Activated CD4-positive, CD25-positive, alpha-beta regulatory T cell (primary cell): ENCODE measurements around the gene TANC1.

Experiments
- DNase-seq, 4 experiments: peaks; one replicate each; lab custom pipeline; 2025; lab: John Stamatoyannopoulos, UW

Gene TANC1

DNA sequence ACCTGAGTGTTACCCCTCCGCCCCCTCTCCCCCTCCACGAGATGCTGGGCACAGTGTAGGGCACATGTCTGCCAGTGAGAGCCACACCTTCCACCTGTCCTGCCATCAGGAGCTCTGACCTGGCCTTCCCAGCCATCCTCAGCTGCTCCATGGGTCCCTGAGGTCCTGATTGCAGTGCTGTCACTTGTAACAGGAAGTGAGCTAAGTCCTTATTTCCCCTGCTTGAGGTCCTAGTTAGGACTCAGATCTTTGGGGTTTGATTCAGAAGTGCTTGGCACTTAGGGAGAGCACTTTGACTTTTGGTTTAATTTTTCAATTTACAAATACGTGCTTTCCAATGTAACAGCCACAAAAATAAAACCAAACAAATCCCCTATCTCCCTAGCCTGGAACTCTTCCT, 192.5 kb downstream of the TANC1 start:
- no peak for DNase-seq

DNA sequence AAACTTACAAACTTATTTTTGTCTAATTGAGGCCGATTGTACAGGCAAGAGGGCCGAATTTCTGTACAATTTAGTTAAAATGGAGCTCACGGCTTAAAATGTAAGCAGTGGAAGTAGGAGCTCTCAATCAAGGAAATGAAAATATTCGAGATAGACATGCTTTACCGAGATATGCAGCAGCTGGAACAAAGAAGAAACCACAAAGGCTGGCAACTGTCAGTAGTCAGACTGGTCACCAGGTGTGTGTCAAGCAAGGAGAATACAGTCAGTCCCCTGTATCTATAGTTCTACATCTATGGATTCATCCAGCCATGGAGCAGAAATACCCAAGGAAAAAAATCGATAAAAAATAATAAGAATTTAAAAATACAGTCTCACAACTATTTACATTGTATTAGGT, 195.5 kb downstream of the TANC1 start:
- no peak for DNase-seq

DNA sequence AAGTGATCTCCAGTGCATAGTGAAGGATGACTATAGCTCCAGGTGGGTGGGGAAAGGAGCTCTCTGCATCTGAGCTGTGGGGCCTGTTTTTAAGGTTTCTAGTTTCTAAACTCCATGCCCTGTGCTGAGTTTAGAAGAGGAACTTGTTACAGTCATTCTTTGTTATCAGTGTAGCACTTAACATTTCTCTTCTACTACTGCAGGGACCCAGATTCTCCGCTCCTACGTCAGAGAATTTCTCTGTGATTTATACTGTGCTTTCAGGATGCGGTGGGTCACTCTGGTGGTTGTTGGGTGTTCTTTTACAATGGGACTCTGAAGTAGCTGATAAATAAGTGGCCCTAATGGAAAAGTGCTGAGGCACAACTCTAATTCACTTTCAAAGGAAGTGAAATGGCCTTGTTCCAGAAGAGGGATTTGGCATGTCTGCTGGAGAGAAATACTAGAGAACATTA, 196.0 kb downstream of the TANC1 start:
- no peak for DNase-seq

DNA sequence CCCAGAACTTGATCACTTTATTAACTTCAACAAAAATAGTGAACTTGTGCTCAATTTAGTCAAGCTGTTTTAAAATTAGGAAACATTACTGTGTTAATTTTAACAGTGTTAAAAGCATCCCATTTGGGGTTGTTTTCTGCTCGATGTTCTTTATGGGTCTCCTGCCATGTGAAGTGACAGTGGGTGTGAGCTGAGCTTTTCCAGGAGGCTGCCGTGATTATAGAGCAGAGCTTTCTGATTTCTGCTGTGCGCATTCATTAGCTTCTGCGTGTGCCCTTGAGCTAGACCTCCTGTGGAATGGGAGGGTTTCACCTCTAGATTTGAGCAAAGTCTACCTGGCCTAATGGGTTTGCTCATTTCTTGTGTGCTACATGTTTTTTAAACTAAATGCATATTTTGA, 196.6 kb downstream of the TANC1 start:
- no peak for DNase-seq

GRCh38 chr2:159168707-159169106, 200.3 kb downstream of the TANC1 start:
- DNase-seq, result no peak

DNA sequence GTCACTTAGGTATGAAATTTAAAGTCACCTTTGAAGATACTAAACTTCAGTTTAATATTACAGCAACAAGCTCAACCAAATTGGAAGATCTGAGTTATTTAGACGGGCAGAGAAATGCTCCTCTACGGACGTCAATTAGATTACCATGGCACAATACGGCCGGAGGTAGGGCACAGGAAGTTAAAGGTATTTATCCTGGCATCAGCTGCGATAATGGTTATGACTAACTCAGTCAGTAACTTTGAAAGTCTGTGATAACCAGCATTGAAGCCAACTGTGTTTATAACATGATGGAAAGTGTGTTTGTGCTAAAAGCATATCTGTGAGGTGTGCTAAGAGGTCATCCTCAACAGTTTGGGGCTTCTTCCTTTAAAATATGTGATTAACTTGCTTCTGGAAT, 200.7 kb downstream of the TANC1 start:
- no peak for DNase-seq

DNA sequence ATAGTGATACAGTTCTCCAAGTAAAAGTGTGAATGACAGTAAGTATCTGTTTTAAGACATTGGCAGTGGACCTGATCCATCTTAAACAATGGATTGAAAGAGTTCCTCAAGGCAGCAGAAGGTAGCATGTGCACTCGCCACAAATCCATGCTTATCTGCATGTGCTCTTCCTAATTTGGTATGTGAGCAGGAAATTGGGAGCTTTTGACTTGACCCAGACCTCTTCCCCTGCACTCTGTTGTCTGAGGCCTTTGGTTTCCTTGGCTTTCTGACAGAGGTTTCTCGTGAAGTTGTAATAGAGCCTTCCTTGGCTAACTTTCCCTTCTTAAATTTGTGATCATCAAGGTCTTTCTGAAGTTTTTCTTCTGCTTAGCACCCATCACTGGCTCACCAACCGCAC, 204.0 kb downstream of the TANC1 start:
- DNase-seq, result no peak

GRCh38 chr2:159174759-159175158, 206.3 kb downstream of the TANC1 start:
- no peak for DNase-seq

DNA sequence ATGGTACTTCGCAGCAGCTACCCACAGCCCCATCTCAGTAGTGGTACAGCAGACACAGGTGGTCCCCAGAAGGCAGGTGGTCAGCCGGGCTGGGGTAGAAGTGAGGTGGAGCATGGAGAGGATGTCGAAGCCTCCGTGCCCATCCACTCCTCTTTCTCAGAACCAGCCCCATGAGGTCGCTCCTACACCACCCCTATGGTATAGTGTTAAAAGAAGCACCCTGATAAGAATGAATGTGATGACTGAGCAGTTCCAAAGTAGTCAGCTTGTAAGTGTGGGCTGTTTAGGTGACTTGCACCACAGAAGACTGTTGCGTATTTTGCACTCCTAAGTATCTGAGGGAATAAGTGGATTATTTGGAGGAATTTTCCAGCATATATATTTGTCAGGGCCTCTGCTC, 206.7 kb downstream of the TANC1 start:
- no peak for DNase-seq

GRCh38 chr2:159175927-159176326, 207.5 kb downstream of the TANC1 start:
- DNase-seq, result no peak

- no peak for DNase-seq
These were observed 208.1 kb downstream of the TANC1 start for GRCh38 chr2:159176555-159176954.

- DNase-seq, result no peak
These were observed 208.9 kb downstream of the TANC1 start for GRCh38 chr2:159177357-159177756.

GRCh38 chr2:159177957-159178356, 209.5 kb downstream of the TANC1 start:
- no peak for DNase-seq

- DNase-seq, result no peak
These were observed 210.7 kb downstream of the TANC1 start for GRCh38 chr2:159179096-159179495.

DNA sequence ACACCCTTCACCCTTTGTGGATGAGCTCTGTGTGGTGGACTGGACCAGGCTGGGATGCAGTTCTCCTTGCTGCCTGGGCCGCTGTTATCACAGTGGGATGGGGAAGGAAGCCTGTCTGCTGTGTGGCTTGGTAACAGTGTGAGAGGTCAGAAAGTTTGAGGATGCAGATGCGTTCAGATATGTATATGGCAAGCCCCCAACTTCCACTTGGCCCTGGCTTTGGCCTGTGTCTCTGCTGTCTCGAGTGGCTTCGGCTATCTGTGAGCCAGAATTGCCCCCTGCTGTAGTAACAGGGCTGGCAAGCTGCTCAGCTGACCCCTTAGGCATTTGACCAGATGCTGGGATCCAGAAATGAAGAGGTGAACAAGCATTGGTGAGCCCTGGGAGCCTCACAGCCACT, 211.3 kb downstream of the TANC1 start:
- no peak for DNase-seq

DNA sequence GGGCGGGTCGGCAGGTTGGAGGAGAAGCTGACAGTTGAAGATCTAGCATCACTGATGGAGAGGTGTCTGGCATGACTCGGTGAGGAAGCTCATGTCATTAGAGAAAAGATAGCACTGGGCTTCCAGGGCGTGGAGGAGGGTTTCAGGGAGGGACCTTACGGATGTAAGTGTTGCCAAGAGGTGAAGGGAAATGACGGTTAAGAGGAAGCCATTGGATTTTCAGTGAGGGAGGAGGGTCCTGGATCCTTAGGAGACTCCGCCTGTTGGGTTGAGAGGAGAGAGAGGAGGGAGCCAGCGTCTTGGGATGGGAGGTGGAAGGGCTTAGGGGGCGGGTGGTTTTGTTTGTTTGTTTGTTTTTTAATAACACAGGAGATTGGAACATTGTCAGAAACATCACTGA, 214.9 kb downstream of the TANC1 start:
- no peak for DNase-seq

GRCh38 chr2:159185401-159186130, 217.1 kb downstream of the TANC1 start:
- DNase-seq, result no peak

DNA sequence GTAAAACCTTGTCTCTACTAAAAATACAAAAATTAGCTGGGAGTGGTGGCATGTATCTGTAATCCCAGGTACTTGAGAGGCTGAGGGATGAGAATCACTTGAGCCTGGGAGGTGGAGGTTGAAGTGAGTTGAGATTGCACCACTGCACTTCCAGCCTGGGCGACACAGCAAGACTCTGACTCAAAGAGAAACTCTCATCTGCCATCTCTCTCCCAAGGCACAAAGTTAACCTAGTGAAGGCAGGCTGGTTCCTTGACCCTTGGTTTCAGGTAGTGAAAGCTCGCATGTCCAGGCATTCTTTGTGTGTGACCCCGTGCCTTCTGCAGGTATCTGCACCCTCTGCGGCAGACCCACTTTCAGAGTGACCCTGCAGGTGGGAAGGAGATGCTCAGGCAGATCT, 218.0 kb downstream of the TANC1 start:
- DNase-seq, result no peak

- DNase-seq, result no peak
These were observed 218.7 kb downstream of the TANC1 start for GRCh38 chr2:159187106-159187505.

DNA sequence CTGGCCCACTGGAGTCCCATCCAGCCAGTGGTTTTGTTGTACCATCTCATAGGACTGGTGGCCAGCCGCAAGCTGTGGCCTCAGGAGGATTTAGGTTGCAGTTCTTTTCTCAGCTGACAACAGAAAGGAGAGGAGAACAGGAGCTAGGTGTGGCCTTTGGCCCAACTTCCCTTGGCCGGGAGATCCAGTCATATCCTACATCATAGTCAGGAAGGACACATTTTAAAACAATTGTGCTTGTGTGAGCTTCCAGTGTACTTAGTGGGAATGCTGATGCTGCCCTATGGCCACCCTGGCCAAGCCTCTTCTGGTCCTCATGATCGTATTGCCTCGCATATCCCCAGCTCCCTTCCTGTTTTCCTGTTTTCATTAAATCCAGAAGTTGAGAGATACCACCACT, 220.0 kb downstream of the TANC1 start:
- DNase-seq, result no peak

- no peak for DNase-seq
These were observed 224.0 kb downstream of the TANC1 start for GRCh38 chr2:159192371-159192918.

DNA sequence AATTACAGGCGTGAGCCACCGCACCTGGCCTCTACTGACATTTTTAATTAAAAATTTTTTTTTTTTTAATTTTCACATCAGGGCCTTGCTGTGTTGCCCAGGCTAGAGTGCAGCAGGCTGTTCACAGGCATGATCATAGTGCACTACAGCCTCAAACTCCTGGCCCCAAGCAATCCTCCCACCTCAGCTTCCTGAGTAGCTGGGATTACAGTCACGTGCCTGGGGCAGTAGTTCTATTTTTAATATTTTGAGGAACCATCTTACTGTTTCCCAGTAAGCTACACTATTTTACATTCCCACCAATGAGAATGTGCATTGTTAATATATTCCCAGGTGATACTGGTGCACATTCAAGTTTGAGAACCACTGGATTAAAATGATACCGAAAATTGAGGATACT, 225.4 kb downstream of the TANC1 start:
- DNase-seq, result no peak

DNA sequence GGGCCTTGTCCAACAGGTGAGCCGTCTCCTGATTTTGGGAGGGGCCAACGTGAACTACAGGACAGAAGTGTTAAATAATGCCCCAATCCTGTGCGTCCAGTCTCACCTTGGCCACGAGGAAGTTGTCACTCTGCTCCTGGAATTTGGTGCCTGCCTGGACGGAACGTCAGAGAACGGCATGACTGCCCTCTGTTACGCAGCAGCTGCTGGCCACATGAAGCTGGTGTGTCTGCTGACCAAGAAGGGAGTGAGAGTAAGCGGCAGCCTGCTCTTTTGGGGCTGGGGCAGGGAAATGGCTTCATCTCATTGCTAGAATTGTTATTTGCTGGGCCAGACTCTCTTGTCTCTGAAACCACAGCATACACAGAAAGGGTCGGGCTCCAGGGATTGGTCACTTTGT, 225.8 kb downstream of the TANC1 start:
- no peak for DNase-seq

- DNase-seq, result no peak
These were observed 227.3 kb downstream of the TANC1 start for GRCh38 chr2:159195697-159196096.
